ENCODE measurements around the gene VPS13D. TPM values are rescaled to one million over a fixed set of nuclear protein-coding genes. Genes with fewer than 3 reads are reported as not detected.

Gene VPS13D
- total RNA-seq, 1 experiment from 2014 or later, result 36.5 TPM

GRCh38 chr1:12448746-12449177 is 218.9 kb downstream of the VPS13D start:
- CTCF ChIA-PET, result interaction anchor here (0.7 to 1.1 kb wide), 2 partner anchors 8 to 76 kb away, joined by 3 read pairs; no protein-coding TSS in a partner anchor
- TF ChIP-seq CTCF (IDR thresholded peaks at IDR 0.05; ENCODE audit: unreplicated experiment), result no peak
- DNase-seq (ENCODE audit: unreplicated experiment), result no peak
- no TSS peak for BruUV-seq (replicated peaks)
- intact Hi-C loops (cut with micrococcal nuclease), result no loop called here
- POLR2A ChIA-PET, result interaction anchor here (1.2 to 3.3 kb wide), 2 partner anchors 12 to 170 kb away, joined by 3 to 16 read pairs; no protein-coding TSS in a partner anchor
- Mint-ChIP-seq H3K4me3 (ENCODE audit: unreplicated experiment) (no peak overlapping the region), H3K4me1 (ENCODE audit: insufficient read depth, unreplicated experiment) (peaks cover 13% of the 10 kb centered on the region), H3K27ac (ENCODE audit: low read depth, unreplicated experiment) (no peak overlapping the region), H3K27me3 (ENCODE audit: insufficient read depth, unreplicated experiment) (no peaks in the 10 kb centered on the region), H3K36me3 (ENCODE audit: insufficient read depth, unreplicated experiment) (peaks cover 18% of the 10 kb centered on the region), H3K9me3 (ENCODE audit: unreplicated experiment) (no peaks in the 10 kb centered on the region)

GRCh38 chr1:12450090-12450755 is 220.4 kb downstream of the VPS13D start:
- no TSS peak for BruUV-seq (replicated peaks)
- no peaks in the 10 kb centered on the region for H3K9me3 Mint-ChIP-seq (ENCODE audit: unreplicated experiment)
- H3K4me3 Mint-ChIP-seq (ENCODE audit: unreplicated experiment), result no peak overlapping the region
- intact Hi-C loops (cut with micrococcal nuclease), result no loop called here
- H3K36me3 Mint-ChIP-seq (ENCODE audit: insufficient read depth, unreplicated experiment), result peaks cover 15% of the 10 kb centered on the region
- H3K27ac Mint-ChIP-seq (ENCODE audit: low read depth, unreplicated experiment), result no peak overlapping the region
- TF ChIP-seq CTCF (IDR thresholded peaks at IDR 0.05; ENCODE audit: unreplicated experiment), result no peak
- DNase-seq (ENCODE audit: unreplicated experiment), result no peak
- ChIA-PET CTCF (no interaction called here), POLR2A (interaction anchor here (3.3 kb wide), 1 partner anchor 13 kb away, joined by 16 read pairs; no protein-coding TSS in a partner anchor)
- H3K4me1 Mint-ChIP-seq (ENCODE audit: insufficient read depth, unreplicated experiment), result peaks cover 22% of the 10 kb centered on the region
- no peaks in the 10 kb centered on the region for H3K27me3 Mint-ChIP-seq (ENCODE audit: insufficient read depth, unreplicated experiment)

GRCh38 chr1:12450756-12451559 is 221.1 kb downstream of the VPS13D start:
- TF ChIP-seq CTCF (IDR thresholded peaks at IDR 0.05; ENCODE audit: unreplicated experiment), result no peak
- Mint-ChIP-seq H3K4me3 (ENCODE audit: unreplicated experiment) (no peak overlapping the region), H3K9me3 (ENCODE audit: unreplicated experiment) (no peaks in the 10 kb centered on the region), H3K4me1 (ENCODE audit: insufficient read depth, unreplicated experiment) (peaks cover 22% of the 10 kb centered on the region), H3K36me3 (ENCODE audit: insufficient read depth, unreplicated experiment) (peaks cover 16% of the 10 kb centered on the region), H3K27ac (ENCODE audit: low read depth, unreplicated experiment) (no peak overlapping the region), H3K27me3 (ENCODE audit: insufficient read depth, unreplicated experiment) (no peaks in the 10 kb centered on the region)
- ChIA-PET POLR2A (no interaction called here), CTCF (no interaction called here)
- no TSS peak for BruUV-seq (replicated peaks)
- intact Hi-C loops (cut with micrococcal nuclease), result no loop called here
- no peak for DNase-seq (ENCODE audit: unreplicated experiment)

- POLR2A ChIA-PET, result no interaction called here
- no peak overlapping the region for H3K27ac Mint-ChIP-seq (ENCODE audit: low read depth, unreplicated experiment)
- TF ChIP-seq CTCF (IDR thresholded peaks at IDR 0.05; ENCODE audit: unreplicated experiment), result no peak
- H3K36me3 Mint-ChIP-seq (ENCODE audit: insufficient read depth, unreplicated experiment), result peaks cover 21% of the 10 kb centered on the region
- H3K4me1 Mint-ChIP-seq (ENCODE audit: insufficient read depth, unreplicated experiment), result peaks cover 24% of the 10 kb centered on the region
- CTCF ChIA-PET, result interaction anchor here (0.8 to 1.2 kb wide), 2 partner anchors 25 to 37 kb away, joined by 3 read pairs; no protein-coding TSS in a partner anchor
- DNase-seq (ENCODE audit: unreplicated experiment), result no peak
- no peak overlapping the region for H3K4me3 Mint-ChIP-seq (ENCODE audit: unreplicated experiment)
- no peaks in the 10 kb centered on the region for H3K27me3 Mint-ChIP-seq (ENCODE audit: insufficient read depth, unreplicated experiment)
- no peaks in the 10 kb centered on the region for H3K9me3 Mint-ChIP-seq (ENCODE audit: unreplicated experiment)
- intact Hi-C loops (cut with micrococcal nuclease), result no loop called here
- no TSS peak for BruUV-seq (replicated peaks)
Measured at GRCh38 chr1:12451560-12451900, 221.7 kb downstream of the VPS13D start.

Measured in MCF 10A (cell line).